Ishikawa (cell line): Measurements from ENCODE around the gene ADGRL2.

Source experiments
- CEBPB ChIP-seq: IDR thresholded peaks from 2 replicates; pipeline ENCODE4 v1.6.1; 2012
- CREB1 ChIP-seq: IDR thresholded peaks from 2 replicates; pipeline ENCODE4 v1.6.1; 2012; ENCODE audit warnings: low read depth
- EGR1 ChIP-seq: IDR thresholded peaks from 2 replicates; pipeline ENCODE4 v1.6.1; 2012
- EP300 ChIP-seq: IDR thresholded peaks from 2 replicates; pipeline ENCODE4 v1.6.1; 2012; ENCODE audit warnings: borderline replicate concordance
- TAF1 ChIP-seq: IDR thresholded peaks from 2 replicates; pipeline ENCODE4 v1.6.1; 2012; ENCODE audit warnings: low read depth, mild to moderate bottlenecking
- TCF12 ChIP-seq: IDR thresholded peaks from 2 replicates; pipeline ENCODE4 v1.6.1; 2012; ENCODE audit warnings: low read depth
- YY1 ChIP-seq: IDR thresholded peaks from 2 replicates; pipeline ENCODE4 v1.6.1; 2012; ENCODE audit warnings: low read depth
- ZBTB7A ChIP-seq: IDR thresholded peaks from 2 replicates; pipeline ENCODE4 v1.6.1; 2012; ENCODE audit warnings: low read depth
- TF ChIP-seq, protein P1 (sequence below): IDR thresholded peaks from 2 replicates; pipeline ENCODE4 v1.6.1; 2012; ENCODE audit warnings: low read depth, mild to moderate bottlenecking
- TF ChIP-seq, protein P2 (sequence below): IDR thresholded peaks from 2 replicates; pipeline ENCODE4 v1.6.1; 2012
- TF ChIP-seq, protein P3 (sequence below): IDR thresholded peaks from 2 replicates; pipeline ENCODE4 v1.6.1; 2012

DNA sequence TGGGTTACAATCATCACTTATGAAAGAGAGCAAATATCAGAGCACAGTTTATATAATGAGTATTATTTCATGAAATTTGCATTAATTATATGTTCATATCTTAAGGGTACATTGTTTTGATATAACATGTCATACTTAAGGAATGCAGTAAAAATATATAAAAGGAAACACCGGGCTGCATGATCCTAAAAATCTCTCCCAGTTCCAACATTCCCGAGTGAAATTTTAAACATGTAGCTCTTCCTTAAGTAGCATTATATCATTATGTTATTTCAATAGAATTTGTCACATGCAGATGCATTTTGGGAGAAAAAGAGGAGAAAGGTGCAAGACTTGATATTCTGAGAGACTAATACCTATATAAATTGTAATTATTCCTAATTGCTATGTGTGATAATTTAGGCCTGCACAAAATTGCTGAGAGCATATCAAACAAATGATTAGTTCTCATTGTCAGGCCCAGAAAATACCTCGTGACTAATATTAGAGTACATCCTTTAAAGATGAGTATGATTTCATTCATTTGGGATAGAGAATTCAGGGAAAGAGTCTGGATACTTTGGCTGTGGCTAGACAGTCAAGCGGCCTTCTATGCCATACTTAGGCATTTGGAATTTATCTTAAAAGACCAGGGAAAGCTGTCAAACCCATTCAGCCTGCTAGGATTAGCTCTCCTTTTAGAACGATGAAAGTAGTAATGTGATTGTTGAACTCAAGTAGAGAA lies 86.8 kb downstream of the ADGRL2 start:
- TF ChIP-seq, protein P1, sequence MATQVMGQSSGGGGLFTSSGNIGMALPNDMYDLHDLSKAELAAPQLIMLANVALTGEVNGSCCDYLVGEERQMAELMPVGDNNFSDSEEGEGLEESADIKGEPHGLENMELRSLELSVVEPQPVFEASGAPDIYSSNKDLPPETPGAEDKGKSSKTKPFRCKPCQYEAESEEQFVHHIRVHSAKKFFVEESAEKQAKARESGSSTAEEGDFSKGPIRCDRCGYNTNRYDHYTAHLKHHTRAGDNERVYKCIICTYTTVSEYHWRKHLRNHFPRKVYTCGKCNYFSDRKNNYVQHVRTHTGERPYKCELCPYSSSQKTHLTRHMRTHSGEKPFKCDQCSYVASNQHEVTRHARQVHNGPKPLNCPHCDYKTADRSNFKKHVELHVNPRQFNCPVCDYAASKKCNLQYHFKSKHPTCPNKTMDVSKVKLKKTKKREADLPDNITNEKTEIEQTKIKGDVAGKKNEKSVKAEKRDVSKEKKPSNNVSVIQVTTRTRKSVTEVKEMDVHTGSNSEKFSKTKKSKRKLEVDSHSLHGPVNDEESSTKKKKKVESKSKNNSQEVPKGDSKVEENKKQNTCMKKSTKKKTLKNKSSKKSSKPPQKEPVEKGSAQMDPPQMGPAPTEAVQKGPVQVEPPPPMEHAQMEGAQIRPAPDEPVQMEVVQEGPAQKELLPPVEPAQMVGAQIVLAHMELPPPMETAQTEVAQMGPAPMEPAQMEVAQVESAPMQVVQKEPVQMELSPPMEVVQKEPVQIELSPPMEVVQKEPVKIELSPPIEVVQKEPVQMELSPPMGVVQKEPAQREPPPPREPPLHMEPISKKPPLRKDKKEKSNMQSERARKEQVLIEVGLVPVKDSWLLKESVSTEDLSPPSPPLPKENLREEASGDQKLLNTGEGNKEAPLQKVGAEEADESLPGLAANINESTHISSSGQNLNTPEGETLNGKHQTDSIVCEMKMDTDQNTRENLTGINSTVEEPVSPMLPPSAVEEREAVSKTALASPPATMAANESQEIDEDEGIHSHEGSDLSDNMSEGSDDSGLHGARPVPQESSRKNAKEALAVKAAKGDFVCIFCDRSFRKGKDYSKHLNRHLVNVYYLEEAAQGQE, result no peak
- TF ChIP-seq ZBTB7A (no peak), TCF12 (no peak), CEBPB (no peak), YY1 (no peak), CREB1 (no peak), EP300 (no peak), TAF1 (no peak), EGR1 (no peak)
- TF ChIP-seq, protein P2, sequence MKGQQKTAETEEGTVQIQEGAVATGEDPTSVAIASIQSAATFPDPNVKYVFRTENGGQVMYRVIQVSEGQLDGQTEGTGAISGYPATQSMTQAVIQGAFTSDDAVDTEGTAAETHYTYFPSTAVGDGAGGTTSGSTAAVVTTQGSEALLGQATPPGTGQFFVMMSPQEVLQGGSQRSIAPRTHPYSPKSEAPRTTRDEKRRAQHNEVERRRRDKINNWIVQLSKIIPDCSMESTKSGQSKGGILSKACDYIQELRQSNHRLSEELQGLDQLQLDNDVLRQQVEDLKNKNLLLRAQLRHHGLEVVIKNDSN, result no peak
- TF ChIP-seq, protein P3, sequence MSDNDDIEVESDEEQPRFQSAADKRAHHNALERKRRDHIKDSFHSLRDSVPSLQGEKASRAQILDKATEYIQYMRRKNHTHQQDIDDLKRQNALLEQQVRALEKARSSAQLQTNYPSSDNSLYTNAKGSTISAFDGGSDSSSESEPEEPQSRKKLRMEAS, result no peak
